H9 (cell line): ENCODE measurements around the gene CPD. TPM values are rescaled to one million over a fixed set of nuclear protein-coding genes. Genes with fewer than 3 reads are reported as not detected.

Experiments
- DNase-seq: peaks from one replicate; pipeline ENCODE4 v3.0.0-alpha.2; 2017
- H2AFZ ChIP-seq: one replicate; pipeline ENCODE4 v1.6.1; 2013; ENCODE audit warnings: mild to moderate bottlenecking, low read length, control low read depth, moderate library complexity
- H2AK5ac ChIP-seq: 2 replicates; pipeline ENCODE4 v1.6.1; 2013; ENCODE audit warnings: low read length, control low read depth, mixed read lengths; ENCODE audit not compliant: insufficient read length
- H2BK120ac ChIP-seq: one replicate; pipeline ENCODE4 v1.6.1; 2013; ENCODE audit warnings: low read depth, mild to moderate bottlenecking, low read length, control low read depth, inconsistent platforms; ENCODE audit not compliant: poor library complexity, severe bottlenecking
- H2BK12ac ChIP-seq: 2 replicates; pipeline ENCODE4 v1.6.1; 2013; ENCODE audit warnings: low read length, control low read depth, mixed read lengths, low read depth; ENCODE audit not compliant: insufficient read length
- H2BK15ac ChIP-seq: 2 replicates; pipeline ENCODE4 v1.6.1; 2013; ENCODE audit warnings: low read depth, low read length, control low read depth
- H2BK20ac ChIP-seq: one replicate; pipeline ENCODE4 v1.6.1; 2013; ENCODE audit warnings: low read depth, mild to moderate bottlenecking, low read length, control low read depth, inconsistent platforms; ENCODE audit not compliant: poor library complexity, severe bottlenecking
- H2BK5ac ChIP-seq: 2 replicates; pipeline ENCODE4 v1.6.1; 2013; ENCODE audit warnings: low read length, control low read depth, mixed read lengths; ENCODE audit not compliant: insufficient read length
- H3K14ac ChIP-seq: 2 replicates; pipeline ENCODE4 v1.6.1; 2013; ENCODE audit warnings: low read length, control low read depth; ENCODE audit not compliant: insufficient read depth
- H3K18ac ChIP-seq: 2 replicates; pipeline ENCODE4 v1.6.1; 2013; ENCODE audit warnings: low read depth, mild to moderate bottlenecking, mixed read lengths, low read length, control low read depth; ENCODE audit not compliant: insufficient read length
- H3K23ac ChIP-seq: 2 replicates; pipeline ENCODE4 v1.6.1; 2013; ENCODE audit warnings: low read length, control low read depth, mixed read lengths, low read depth; ENCODE audit not compliant: insufficient read length
- H3K23me2 ChIP-seq: 2 replicates; pipeline ENCODE4 v1.6.1; 2013; ENCODE audit warnings: low read depth, mild to moderate bottlenecking, mixed read lengths, low read length, control low read depth; ENCODE audit not compliant: insufficient read length, poor library complexity, severe bottlenecking
- H3K27ac ChIP-seq: 2 replicates; pipeline ENCODE4 v1.5.1; 2013; ENCODE audit warnings: low read length, control low read depth, mixed read lengths, low read depth; ENCODE audit not compliant: insufficient read length
- H3K27me3 ChIP-seq: 2 replicates; pipeline ENCODE4 v1.6.1; 2013; ENCODE audit warnings: low read length, control low read depth, inconsistent platforms; ENCODE audit not compliant: insufficient read depth
- H3K4ac ChIP-seq: 2 replicates; pipeline ENCODE4 v1.6.1; 2013; ENCODE audit warnings: low read depth, mild to moderate bottlenecking, control low read depth, inconsistent platforms, low read length, moderate library complexity
- H3K4me1 ChIP-seq: 2 replicates; pipeline ENCODE4 v1.6.1; 2013; ENCODE audit warnings: low read length, control low read depth, inconsistent platforms; ENCODE audit not compliant: insufficient read depth
- H3K4me2 ChIP-seq: 2 replicates; pipeline ENCODE4 v1.6.1; 2013; ENCODE audit warnings: low read length, control low read depth, mixed read lengths; ENCODE audit not compliant: insufficient read length, insufficient read depth
- H3K56ac ChIP-seq: 2 replicates; pipeline ENCODE4 v1.6.1; 2013; ENCODE audit warnings: low read depth, mild to moderate bottlenecking, mixed read lengths, low read length, control low read depth; ENCODE audit not compliant: insufficient read length
- H3K79me1 ChIP-seq: 2 replicates; pipeline ENCODE4 v1.6.1; 2013; ENCODE audit warnings: low read depth, mild to moderate bottlenecking, moderate library complexity, low read length, control low read depth, inconsistent platforms; ENCODE audit not compliant: insufficient read depth, poor library complexity, severe bottlenecking
- H3K79me2 ChIP-seq: 2 replicates; pipeline ENCODE4 v1.6.1; 2013; ENCODE audit warnings: low read length, control low read depth, inconsistent platforms; ENCODE audit not compliant: insufficient read depth
- H3K9ac ChIP-seq: 2 replicates; pipeline ENCODE4 v1.6.1; 2013; ENCODE audit warnings: low read length, control low read depth, mixed read lengths; ENCODE audit not compliant: insufficient read length; ENCODE audit errors: extremely low read depth
- H3K9me3 ChIP-seq: one replicate; pipeline ENCODE4 v1.6.1; 2013; ENCODE audit warnings: low read depth, low read length, inconsistent platforms; ENCODE audit not compliant: control insufficient read depth
- H3T11ph ChIP-seq: one replicate; pipeline ENCODE4 v1.6.1; 2013; ENCODE audit warnings: mild to moderate bottlenecking, low read length, control low read depth, inconsistent platforms
- H4K20me1 ChIP-seq: one replicate; pipeline ENCODE4 v1.6.1; 2013; ENCODE audit not compliant: control insufficient read depth, insufficient read length, insufficient read depth
- H4K5ac ChIP-seq: 2 replicates; pipeline ENCODE4 v1.6.1; 2013; ENCODE audit warnings: low read depth, mild to moderate bottlenecking, mixed read lengths, low read length, control low read depth; ENCODE audit not compliant: insufficient read length
- H4K8ac ChIP-seq: replicated peaks from 2 replicates; pipeline ENCODE4 v1.6.1; 2013; ENCODE audit warnings: low read length, control low read depth, mixed read lengths, low read depth; ENCODE audit not compliant: insufficient read length
- H4K91ac ChIP-seq: 2 replicates; pipeline ENCODE4 v1.6.1; 2013; ENCODE audit warnings: low read depth, mild to moderate bottlenecking, moderate library complexity, mixed read lengths, low read length, control low read depth; ENCODE audit not compliant: insufficient read length
- H3K27ac Mint-ChIP-seq, 3 experiments: 2 replicates in 2 of 3; 3 replicates in 1 of 3; pipeline ENCODE4 v1.8.0; 2020 to 2021; ENCODE audit warnings: mixed read lengths in 3 of 3, mild to moderate bottlenecking in 1 of 3, moderate library complexity in 1 of 3
- H3K27me3 Mint-ChIP-seq: 2 replicates; pipeline ENCODE4 v1.8.0; 2021; ENCODE audit warnings: low read depth, mild to moderate bottlenecking, moderate library complexity, mixed read lengths
- H3K36me3 Mint-ChIP-seq, 3 experiments: 2 replicates in 2 of 3; 3 replicates in 1 of 3; pipeline ENCODE4 v1.8.0; 2020 to 2021; ENCODE audit warnings: low read depth in 3 of 3, mixed read lengths in 3 of 3; ENCODE audit not compliant: insufficient read depth in 1 of 3
- H3K4me1 Mint-ChIP-seq, 2 experiments: 2 replicates each; pipeline ENCODE4 v1.8.0; 2020; ENCODE audit warnings: mixed read lengths in 2 of 2
- H3K4me3 Mint-ChIP-seq, 2 experiments: 2 replicates in 1 of 2; 3 replicates in 1 of 2; pipeline ENCODE4 v1.8.0; 2020 to 2021; ENCODE audit warnings: mild to moderate bottlenecking in 2 of 2, mixed read lengths in 2 of 2, moderate library complexity in 1 of 2
- H3K9me3 Mint-ChIP-seq, 2 experiments: 2 replicates in 1 of 2; 3 replicates in 1 of 2; pipeline ENCODE4 v1.8.0; 2020; ENCODE audit warnings: mild to moderate bottlenecking in 2 of 2, mixed read lengths in 2 of 2, moderate library complexity in 1 of 2
- CTCF ChIP-seq: fragments of 200-600 bp; sonication (generic); conservative IDR thresholded peaks from 3 replicates; pipeline ENCODE4 v1.8.0; 2021; ENCODE audit warnings: antibody characterized with exemption, mild to moderate bottlenecking
- WGBS: extraction: QIAGEN DNeasy Blood & Tissue Kit; methylation state at CpG from one replicate; pipeline ENCODE4 v1.1.7; 2013; ENCODE audit warnings: missing lambda C conversion rate, low lambda C conversion rate, mixed read lengths; ENCODE audit not compliant: insufficient read length; ENCODE audit errors: extremely low coverage; 5-methylcytosine and 5-hydroxymethylcytosine counted together
- total RNA-seq: library from RNA; stranded (reverse); gene quantifications from 2 replicates; pipeline ENCODE4 v1.2.1, GENCODE V29; 2021

The CPD gene
- total RNA-seq, 1 experiment from 2014 or later, result 47.0 TPM

GRCh38 chr17:30345089-30345433 is 33.7 kb upstream of the CPD start:
- H3K4ac ChIP-seq, result no peak overlapping the region
- no peak overlapping the region for H2BK20ac ChIP-seq
- H3K56ac ChIP-seq, result no peak overlapping the region
- H3K27me3 ChIP-seq, result no peaks in the 10 kb centered on the region; the same call in 1 of the 2 replicates
- no peaks in the 10 kb centered on the region for H3K79me2 ChIP-seq
- Mint-ChIP-seq H3K27ac (no peak overlapping the region), H3K27me3 (no peaks in the 10 kb centered on the region; the same call in none of the 2 replicates), H3K36me3 (no peaks in the 10 kb centered on the region), H3K4me3 (no peak overlapping the region), H3K4me1 (peaks cover 10 to 13% of the 10 kb centered on the region in 2 experiments), H3K9me3 (no peaks in the 10 kb centered on the region)
- H3K9me3 ChIP-seq, result no peaks in the 10 kb centered on the region
- H2BK12ac ChIP-seq, result no peak overlapping the region
- H3T11ph ChIP-seq, result no peak overlapping the region
- no peak overlapping the region for H3K14ac ChIP-seq
- no peak overlapping the region for H3K18ac ChIP-seq
- H3K9ac ChIP-seq, result no peak overlapping the region
- H4K20me1 ChIP-seq, result no peaks in the 10 kb centered on the region
- H3K4me2 ChIP-seq, result no peak overlapping the region
- H4K91ac ChIP-seq, result no peak overlapping the region
- no peak overlapping the region for H4K8ac ChIP-seq
- no CpG with 5 or more reads among the region's 2 CpGs for WGBS
- H2BK5ac ChIP-seq, result no peak overlapping the region
- no peak for DNase-seq
- no peak overlapping the region for H3K27ac ChIP-seq
- H4K5ac ChIP-seq, result no peak overlapping the region
- no peak overlapping the region for H2BK120ac ChIP-seq
- no peak overlapping the region for H2AFZ ChIP-seq
- no peak overlapping the region for H3K23ac ChIP-seq
- no peak overlapping the region for H2AK5ac ChIP-seq
- H3K79me1 ChIP-seq, result no peaks in the 10 kb centered on the region
- H3K23me2 ChIP-seq, result no peaks in the 10 kb centered on the region
- H2BK15ac ChIP-seq, result no peak overlapping the region
- H3K4me1 ChIP-seq, result peaks cover 3% of the 10 kb centered on the region; the same call in 1 of the 2 replicates
- TF ChIP-seq CTCF, result no peak
